Measurements from ENCODE around the gene NBEAL2.

The NBEAL2 gene

GRCh38 chr3:46965151-46965550 lies 14.3 kb upstream of the NBEAL2 start:
- H3K4me3 ChIP-seq (ENCODE audit: low read depth, low read length): no peak overlapping the region
- peak; percentile 35 for DNase-seq (ENCODE audit: low read depth)
- no peak for TF ChIP-seq CTCF (IDR thresholded peaks at IDR 0.05; ENCODE audit: insufficient read depth, low read depth, low read length, missing control alignments)

DNA sequence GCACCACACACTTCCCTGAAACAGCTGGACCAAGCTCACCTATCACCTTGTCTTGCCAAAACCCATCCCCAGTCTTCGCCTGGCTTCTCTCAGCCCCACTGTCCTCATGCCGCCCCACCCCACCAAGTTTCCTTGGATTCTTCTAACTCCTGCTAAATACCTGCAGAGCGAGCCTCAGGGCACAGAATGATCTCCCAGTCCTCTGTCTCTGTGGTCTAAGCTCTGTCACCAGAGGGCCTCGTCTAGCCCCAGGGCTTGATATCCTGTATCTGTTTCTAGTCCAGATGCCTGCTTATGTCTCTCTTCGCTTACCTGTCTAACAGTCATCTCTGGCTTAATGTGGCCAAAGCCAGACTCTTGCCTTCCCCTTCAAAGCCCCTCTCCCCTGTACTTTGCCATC lies 12.7 kb upstream of the NBEAL2 start:
- peak; percentile 35 for DNase-seq (ENCODE audit: low read depth)
- no peak for TF ChIP-seq CTCF (IDR thresholded peaks at IDR 0.05; ENCODE audit: insufficient read depth, low read depth, low read length, missing control alignments)
- no peak overlapping the region for H3K4me3 ChIP-seq (ENCODE audit: low read depth, low read length)

DNA sequence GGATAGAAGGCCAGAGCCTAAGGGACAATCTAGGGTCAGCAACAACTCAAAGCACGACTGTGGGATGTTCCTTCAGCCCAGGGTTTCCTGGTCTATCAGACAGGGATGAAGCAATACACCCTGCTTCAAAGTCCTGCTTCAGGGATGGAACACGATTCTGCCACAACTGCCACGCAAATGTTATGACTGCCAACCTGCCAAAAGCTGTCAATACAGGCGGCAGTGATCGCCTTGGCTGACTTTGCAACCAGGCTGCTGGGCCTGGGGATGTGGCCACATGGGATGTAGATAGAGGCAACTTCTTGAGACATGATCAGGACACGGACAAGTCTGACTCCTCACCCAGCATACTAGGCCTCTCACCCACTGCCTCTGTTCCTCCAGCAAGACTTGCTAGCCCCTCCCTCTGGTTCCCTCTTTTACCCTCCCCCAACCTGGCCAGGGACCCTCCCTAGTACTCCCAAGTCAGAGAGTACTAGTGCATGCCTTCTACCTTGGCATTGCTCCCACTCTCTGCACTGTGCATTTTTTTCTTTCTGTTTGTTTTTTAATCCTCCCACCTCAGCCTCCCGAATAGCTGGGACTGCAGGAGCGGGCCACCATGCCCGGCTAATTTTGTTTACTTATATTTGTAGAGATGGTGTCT lies 10.6 kb upstream of the NBEAL2 start:
- H3K4me3 ChIP-seq (ENCODE audit: low read depth, low read length): no peak overlapping the region
- no peak for TF ChIP-seq CTCF (IDR thresholded peaks at IDR 0.05; ENCODE audit: insufficient read depth, low read depth, low read length, missing control alignments)
- no peak for DNase-seq (ENCODE audit: low read depth)

DNA sequence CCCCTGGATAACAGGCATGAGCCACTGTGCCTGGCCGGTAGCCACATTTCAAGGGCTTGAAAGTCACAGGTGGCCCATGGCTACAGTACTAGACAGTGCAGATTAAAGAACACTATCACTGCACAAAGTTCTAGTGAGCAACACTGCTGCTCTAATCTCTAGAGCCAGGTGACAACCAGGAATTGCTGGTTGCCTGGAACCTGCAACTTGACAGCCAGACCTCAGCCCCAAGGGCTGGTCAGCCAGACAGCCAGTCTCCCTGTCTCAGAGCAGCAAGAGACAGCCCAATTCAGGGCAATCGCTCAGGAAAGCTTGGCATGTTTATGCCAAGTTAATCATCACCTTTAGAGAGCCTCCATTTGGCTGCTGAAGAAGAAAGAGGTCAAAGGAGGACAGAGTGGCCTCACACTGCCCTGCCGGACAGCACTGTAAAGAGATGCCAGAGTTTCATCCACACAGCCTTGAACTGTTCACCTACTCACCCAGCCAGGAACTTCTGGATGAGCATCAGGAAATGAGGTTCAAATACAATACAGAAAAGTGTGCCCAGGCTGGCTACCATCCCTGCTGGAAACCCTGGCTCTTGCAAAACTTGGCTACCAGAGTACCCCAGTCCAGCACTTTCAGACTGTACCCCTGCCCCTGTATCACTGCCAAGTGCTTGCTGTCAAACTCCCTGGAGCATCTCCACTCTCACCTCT lies 8.9 kb upstream of the NBEAL2 start:
- no peak for TF ChIP-seq CTCF (IDR thresholded peaks at IDR 0.05; ENCODE audit: insufficient read depth, low read depth, low read length, missing control alignments)
- no peak for DNase-seq (ENCODE audit: low read depth)
- H3K4me3 ChIP-seq (ENCODE audit: low read depth, low read length): no peak overlapping the region

DNA sequence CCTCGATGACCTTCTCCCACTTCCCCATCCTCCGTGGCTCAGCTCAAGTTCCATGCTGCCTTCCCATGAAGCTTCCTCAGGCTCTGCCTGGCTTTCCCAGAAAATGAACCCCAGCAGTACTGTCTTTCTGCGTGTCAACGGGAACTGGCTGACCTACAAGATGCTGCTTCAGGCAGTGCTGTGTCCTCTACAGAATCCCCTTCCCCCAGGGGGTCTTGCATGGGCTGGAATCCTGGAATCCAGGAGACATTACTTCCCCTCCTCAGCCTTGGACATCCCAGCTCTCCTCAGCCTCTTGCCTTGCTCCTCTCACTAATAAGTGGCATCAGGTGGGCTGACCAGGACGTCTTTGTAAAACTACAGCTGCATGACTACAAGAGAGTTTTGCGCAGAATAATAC lies 8.3 kb upstream of the NBEAL2 start:
- no peak for DNase-seq (ENCODE audit: low read depth)
- H3K4me3 ChIP-seq (ENCODE audit: low read depth, low read length): no peak overlapping the region
- TF ChIP-seq CTCF (IDR thresholded peaks at IDR 0.05; ENCODE audit: insufficient read depth, low read depth, low read length, missing control alignments): no peak

DNA sequence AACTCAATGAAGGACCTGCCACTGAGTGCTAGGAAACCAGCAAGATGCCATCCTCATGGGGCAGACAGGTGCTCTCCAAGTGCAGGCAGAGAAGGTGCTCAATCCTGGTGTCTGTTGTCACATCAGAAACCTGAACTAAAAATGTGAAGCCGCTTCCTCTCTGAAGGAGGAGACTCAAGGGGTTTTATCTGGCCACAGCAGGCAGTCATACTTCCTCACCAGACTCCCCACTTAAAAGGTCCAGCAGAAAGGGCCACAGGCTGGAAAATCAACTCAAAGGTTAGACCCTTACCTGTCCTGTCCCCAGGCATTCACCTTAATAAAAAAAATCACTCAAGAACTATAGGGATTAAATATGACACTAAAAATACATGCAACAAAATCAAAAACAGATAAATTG lies 7.7 kb upstream of the NBEAL2 start:
- TF ChIP-seq CTCF (IDR thresholded peaks at IDR 0.05; ENCODE audit: insufficient read depth, low read depth, low read length, missing control alignments): no peak
- peak; percentile 67 for DNase-seq (ENCODE audit: low read depth)
- no peak overlapping the region for H3K4me3 ChIP-seq (ENCODE audit: low read depth, low read length)

Data from GM12865 (cell line).